K562 (cell line): ENCODE data around the gene MRPS15. TPM values are rescaled to one million over a fixed set of nuclear protein-coding genes. Genes with fewer than 3 reads are reported as not detected.

Source experiments
- BACH1 ChIP-seq: fragments of 200-800 bp; sonication (Bioruptor generic); IDR thresholded peaks from 2 replicates; pipeline ENCODE4 v1.6.1; 2016; ENCODE audit warnings: missing genetic modification characterization, missing compliant biosample characterization
- FOXM1 ChIP-seq, 2 experiments: fragments of 450-650 bp in 1 of 2; sonication (generic) in 1 of 2; formaldehyde crosslinking in 1 of 2; IDR thresholded peaks; 2 replicates each; pipeline versions ENCODE4 v1.6.1 to v1.9.0; 2017 to 2022; ENCODE audit warnings: low read depth in 2 of 2, mild to moderate bottlenecking in 2 of 2, missing genetic modification reagents in 1 of 2, moderate library complexity in 1 of 2
- HMG20A ChIP-seq: fragments of 450-650 bp; formaldehyde crosslinking; conservative IDR thresholded peaks from 2 replicates; pipeline ENCODE4 v1.4.0; 2020; ENCODE audit warnings: mild to moderate bottlenecking, mixed read lengths
- KAT8 ChIP-seq: fragments of 450-650 bp; IDR thresholded peaks from 2 replicates; pipeline ENCODE4 v1.6.1; 2016; ENCODE audit warnings: low read depth, mild to moderate bottlenecking
- KLF1 ChIP-seq: fragments of 450-650 bp; IDR thresholded peaks from 2 replicates; pipeline ENCODE4 v1.6.1; 2016; ENCODE audit warnings: missing genetic modification characterization, missing compliant biosample characterization
- MTA1 ChIP-seq: fragments of 450-650 bp; IDR thresholded peaks from 2 replicates; pipeline ENCODE4 v1.6.1; 2017; ENCODE audit warnings: borderline replicate concordance
- MYC ChIP-seq, 2 experiments: fragments of 250-450 bp in 1 of 2; sonication (Bioruptor Pico) in 1 of 2; IDR thresholded peaks; 2 replicates each; pipeline versions ENCODE4 v1.5.1 to v1.6.1; 2012 to 2021; ENCODE audit warnings: low read depth in 2 of 2, borderline replicate concordance in 1 of 2, improper control_type of control experiment in 1 of 2, low read length in 1 of 2, mild to moderate bottlenecking in 1 of 2, moderate library complexity in 1 of 2
- MYNN ChIP-seq, 2 experiments: sonication (generic); formaldehyde crosslinking in 1 of 2; IDR thresholded peaks; 2 replicates each; pipeline versions ENCODE4 v1.5.0 to v1.6.1; 2016 to 2020; ENCODE audit warnings: antibody characterized with exemption in 1 of 2, missing genetic modification reagents in 1 of 2
- NEUROD1 ChIP-seq: fragments of 150-350 bp; IDR thresholded peaks from 2 replicates; pipeline ENCODE4 v1.6.1; 2014; ENCODE audit warnings: borderline replicate concordance, low read length, low read depth; ENCODE audit not compliant: partially characterized antibody
- NFYB ChIP-seq: IDR thresholded peaks from 2 replicates; pipeline ENCODE4 v1.6.1; 2011; ENCODE audit warnings: mild to moderate bottlenecking, moderate library complexity; ENCODE audit not compliant: insufficient read length; ENCODE audit errors: extremely low read depth
- NR2C1 ChIP-seq, 2 experiments: fragments of 450-650 bp; IDR thresholded peaks; 2 replicates each; pipeline ENCODE4 v1.6.1; 2017; ENCODE audit warnings: mild to moderate bottlenecking in 2 of 2, antibody characterized with exemption in 1 of 2, inconsistent platforms in 1 of 2, missing compliant biosample characterization in 1 of 2, missing genetic modification characterization in 1 of 2
- REST ChIP-seq, 2 experiments: fragments of 450-650 bp; formaldehyde crosslinking in 1 of 2; IDR thresholded peaks; 2 replicates each; pipeline versions ENCODE4 v1.4.0 to v1.6.1; 2014 to 2020; ENCODE audit warnings: mild to moderate bottlenecking in 2 of 2, borderline replicate concordance in 1 of 2, low read depth in 1 of 2
- SIN3A ChIP-seq, 2 experiments: fragments of 150-350 bp in 1 of 2; IDR thresholded peaks; 2 replicates each; pipeline ENCODE4 v1.6.1; 2011 to 2016; ENCODE audit warnings: borderline replicate concordance in 2 of 2, low read depth in 2 of 2, low read length in 2 of 2, mild to moderate bottlenecking in 2 of 2, moderate library complexity in 2 of 2; ENCODE audit not compliant: control insufficient read depth in 1 of 2
- ZNF518B ChIP-seq: fragments of 250-450 bp; sonication (Bioruptor Pico); IDR thresholded peaks from 2 replicates; pipeline ENCODE4 v1.5.0; 2021; ENCODE audit warnings: mild to moderate bottlenecking, moderate library complexity
- ZZZ3 ChIP-seq: fragments of 450-650 bp; IDR thresholded peaks from 2 replicates; pipeline ENCODE4 v1.6.1; 2016; ENCODE audit warnings: antibody characterized with exemption, mild to moderate bottlenecking, moderate library complexity
- polyA plus RNA-seq, 8 experiments: library from polyadenylated mRNA; depleted of rRNA in 4 of 8; stranded (reverse) in 5 of 8; unstranded in 3 of 8; fragments of >200 nt; fragmentation: Nextera tagmentation in 2 of 8; fragmentation: Illumina TruSeq in 1 of 8; extraction: Ambion mirVana in 2 of 8; extraction: Trizol in 1 of 8; gene quantifications; 2 replicates each; pipeline versions ENCODE4 v1.2.1 to v1.2.3, GENCODE V29; 2011 to 2014; ENCODE audit warnings: inconsistent platforms in 1 of 8, missing spikeins in 1 of 8
- total RNA-seq, 7 experiments: library from RNA; depleted of rRNA in 6 of 7; stranded (reverse); fragments of >200 nt in 6 of 7; fragmentation: Illumina TruSeq in 2 of 7; extraction: Trizol in 2 of 7; gene quantifications; 2 replicates each; pipeline versions ENCODE4 v1.2.1 to v1.2.3, GENCODE V29; 2011 to 2021; ENCODE audit warnings: low replicate concordance in 1 of 7

The MRPS15 gene
- total and polyA plus RNA-seq, 9 of the 15 experiments (the other 6 are each of a cell fraction or from before 2014, with no cell fraction given) = 62.9 to 286 (median 149) TPM

GRCh38 chr1:36492491-36492890, 28.3 kb upstream of the MRPS15 start (continued):
- TF ChIP-seq FOXM1 (IDR thresholded peaks at IDR 0.05; ENCODE audit: low read depth) (peak; percentile 73; the same call in 1 of the 2 replicates), FOXM1 (CRISPR knock-in tag; IDR thresholded peaks at IDR 0.05; ENCODE audit: low read depth) (no peak), KAT8 (no peak), NEUROD1 (no peak), ZZZ3 (no peak), MYC (IDR thresholded peaks at IDR 0.05; ENCODE audit: low read depth, low read length) (peak; percentile 28; the same call in 1 of the 2 replicates), MYC (CRISPR knock-in tag; IDR thresholded peaks at IDR 0.05; ENCODE audit: borderline replicate concordance, low read depth) (no peak), REST (IDR thresholded peaks at IDR 0.05; ENCODE audit: borderline replicate concordance) (no peak), REST (CRISPR knock-in tag; IDR thresholded peaks at IDR 0.05; ENCODE audit: low read depth) (no peak), MYNN (IDR thresholded peaks at IDR 0.05) (peak; percentile 68; the same call in 1 of the 2 replicates), MYNN (CRISPR knock-in tag; IDR thresholded peaks at IDR 0.05) (no peak), HMG20A (CRISPR knock-in tag) (no peak), NR2C1 (IDR thresholded peaks at IDR 0.05) (no peak), NR2C1 (tag; IDR thresholded peaks at IDR 0.05) (no peak), NFYB (no peak), KLF1 (tag) (no peak), BACH1 (tag) (no peak), MTA1 (peak; percentile 60), SIN3A (IDR thresholded peaks at IDR 0.05; ENCODE audit: borderline replicate concordance in 2 of 2, control insufficient read depth in 1 of 2, low read depth in 2 of 2, low read length in 2 of 2) (no peak), ZNF518B (CRISPR knock-in tag) (no peak)
